T-cell (primary cell): ENCODE results near the gene GJA3. TPM values are rescaled to one million over a fixed set of nuclear protein-coding genes. Genes with fewer than 3 reads are reported as not detected.

Experiments used
- ATAC-seq, 4 experiments: fragments of 200-7000 bp in 3 of 4; fragments of 150-1000 bp in 1 of 4; cut with Tn5 transposase; replicated peaks in 1 of 4; 1 replicate in 3 of 4; 2 replicates in 1 of 4; pipeline ENCODE4 v1.10.0; 2021; ENCODE audit warnings: moderate library complexity in 3 of 4, mild to moderate bottlenecking in 2 of 4, moderate number of reproducible peaks in 1 of 4
- CTCF ChIA-PET, 2 donors: fragments of 300-600 bp; sonication (Branson Sonifier 250); formaldehyde crosslinking; loops; one replicate each; lab custom pipeline; 2022; ENCODE audit warnings: antibody characterized with exemption in 2 of 2; lab: Charles Lee
- POLR2A ChIA-PET, 2 donors: fragments of 300-600 bp; sonication (Branson Sonifier 250); formaldehyde crosslinking; loops; one replicate each; lab custom pipeline; 2022; ENCODE audit warnings: antibody characterized with exemption in 2 of 2; lab: Charles Lee
- DNase-seq, 35 experiments: peaks; one replicate each; pipeline versions ENCODE4 v3.0.0 to v3.0.0-alpha.2; 2013 to 2023
- H3K27ac ChIP-seq: one replicate; pipeline ENCODE4 v1.5.1; 2013; ENCODE audit warnings: low read length
- H3K27me3 ChIP-seq, 2 experiments: replicated peaks in 1 of 2; 1 replicate in 1 of 2; 2 replicates in 1 of 2; pipeline versions ENCODE4 v1.6.1 to v1.7.0; 2013; ENCODE audit warnings: low read length in 1 of 2, mixed read lengths in 1 of 2; ENCODE audit not compliant: control insufficient read depth in 2 of 2, insufficient read depth in 2 of 2; ENCODE audit errors: extremely low read depth in 1 of 2
- H3K36me3 ChIP-seq, 2 donors: 1 replicate in 1 of 2; 2 replicates in 1 of 2; pipeline versions ENCODE4 v1.6.1 to v1.7.0; 2013; ENCODE audit warnings: low read length in 1 of 2; ENCODE audit not compliant: control insufficient read depth in 2 of 2, insufficient read depth in 1 of 2; ENCODE audit errors: extremely low read depth in 1 of 2
- H3K4me1 ChIP-seq, 2 experiments: 1 replicate in 1 of 2; 2 replicates in 1 of 2; pipeline versions ENCODE4 v1.6.1 to v1.7.0; 2013; ENCODE audit warnings: low read length in 2 of 2, mixed read lengths in 1 of 2; ENCODE audit not compliant: insufficient read depth in 2 of 2, control insufficient read depth in 1 of 2; ENCODE audit errors: extremely low read depth in 1 of 2
- H3K4me3 ChIP-seq, 2 donors: 1 replicate in 1 of 2; 2 replicates in 1 of 2; pipeline versions ENCODE4 v1.5.1 to v1.7.0; 2013; ENCODE audit warnings: mild to moderate bottlenecking in 2 of 2, low read length in 1 of 2, moderate library complexity in 1 of 2; ENCODE audit not compliant: control insufficient read depth in 1 of 2; ENCODE audit errors: extremely low read depth in 1 of 2
- H3K9me3 ChIP-seq: 2 replicates; pipeline ENCODE4 v1.7.0; 2013
- H3K27ac Mint-ChIP-seq, 2 donors: one replicate each; pipeline ENCODE4 v1.8.0; 2020 to 2021; ENCODE audit warnings: mild to moderate bottlenecking in 2 of 2, mixed read lengths in 2 of 2
- H3K27me3 Mint-ChIP-seq, 2 donors: one replicate each; pipeline ENCODE4 v1.8.0; 2021 to 2022; ENCODE audit warnings: mixed read lengths in 2 of 2
- H3K36me3 Mint-ChIP-seq: one replicate; pipeline ENCODE4 v1.8.0; 2021; ENCODE audit warnings: mixed read lengths
- H3K4me1 Mint-ChIP-seq, 3 donors: one replicate each; pipeline ENCODE4 v1.8.0; 2020 to 2022; ENCODE audit warnings: mixed read lengths in 3 of 3, mild to moderate bottlenecking in 1 of 3
- H3K4me3 Mint-ChIP-seq, 3 donors: one replicate each; pipeline ENCODE4 v1.8.0; 2020 to 2022; ENCODE audit warnings: mild to moderate bottlenecking in 3 of 3, mixed read lengths in 3 of 3, moderate library complexity in 3 of 3
- H3K9me3 Mint-ChIP-seq, 3 donors: one replicate each; pipeline ENCODE4 v1.8.0; 2020 to 2022; ENCODE audit warnings: mixed read lengths in 3 of 3
- whole genome bisulfite sequencing: methylation state at CpG from one replicate; pipeline ENCODE4 v1.1.5; 2013; ENCODE audit warnings: missing lambda C conversion rate; ENCODE audit not compliant: insufficient coverage; 5-methylcytosine and 5-hydroxymethylcytosine counted together
- total RNA-seq, 35 experiments: library from RNA in 6 of 35; stranded (reverse) in 6 of 35; fragments of 120-200 nt in 1 of 35; gene quantifications; one replicate each; pipeline versions ENCODE4 v1.2.1 to v1.2.4 and lab custom pipeline; 2013 to 2026

GJA3 gene
- total RNA-seq, 5 donors from 2014 or later (not counting 1 experiment from before 2014, with no cell fraction given): 0.10 to 0.93 (median 0.42) TPM

GRCh38 chr13:20125129-20125782 lies 35.6 kb downstream of the GJA3 start:
- no peaks in the 10 kb centered on the region for H3K9me3 Mint-ChIP-seq
- POLR2A ChIA-PET: no interaction called here
- no peak for ATAC-seq

GRCh38 chr13:20124303-20124702 lies 36.5 kb downstream of the GJA3 start:
- no peak overlapping the region for H3K27ac ChIP-seq
- no CpG with 5 or more reads among the region's 1 CpG for WGBS
- ChIA-PET CTCF (interaction anchor here in 1 of 2 donors (0.6 kb wide), 1 partner anchor 67 kb away, joined by 3 read pairs; no protein-coding TSS in a partner anchor), POLR2A (no interaction called here)
- H3K4me3 ChIP-seq: no peak overlapping the region
- H3K27me3 ChIP-seq: peaks cover 0 to 37% of the 10 kb centered on the region in 2 experiments
- ATAC-seq: no peak
- H3K36me3 Mint-ChIP-seq: no peaks in the 10 kb centered on the region
- H3K27ac Mint-ChIP-seq: peak overlapping the region in 1 of 2 donors; percentile 13
- peaks cover 4 to 25% of the 10 kb centered on the region in 2 donors for H3K27me3 Mint-ChIP-seq
- DNase-seq: no peak
- peaks cover 14 to 26% (median 21%) of the 10 kb centered on the region in 3 donors for H3K4me1 Mint-ChIP-seq
- H3K4me1 ChIP-seq: peaks cover 3 to 39% of the 10 kb centered on the region in 2 experiments
- no peaks in the 10 kb centered on the region for H3K36me3 ChIP-seq
- H3K9me3 ChIP-seq: no peaks in the 10 kb centered on the region
- H3K4me3 Mint-ChIP-seq: no peak overlapping the region
- H3K9me3 Mint-ChIP-seq: no peaks in the 10 kb centered on the region

More at GRCh38 chr13:20125129-20125782, 35.6 kb downstream of the GJA3 start:
- no peak for DNase-seq
- Histone ChIP-seq H3K27ac (no peak overlapping the region), H3K4me1 (peaks cover 1 to 29% of the 10 kb centered on the region in 2 experiments), H3K9me3 (no peaks in the 10 kb centered on the region), H3K36me3 (no peaks in the 10 kb centered on the region), H3K4me3 (no peak overlapping the region), H3K27me3 (peaks cover 7 to 43% of the 10 kb centered on the region in 2 experiments)
- peaks cover 4 to 25% of the 10 kb centered on the region in 2 donors for H3K27me3 Mint-ChIP-seq
- no peak overlapping the region for H3K27ac Mint-ChIP-seq
- 67% methylated on average over 1 of the region's 4 CpGs for WGBS
- CTCF ChIA-PET: interaction anchor here (0.5 to 0.6 kb wide), 2 partner anchors 37 to 1066 kb away, joined by 6 to 7 read pairs; no protein-coding TSS in a partner anchor
- H3K36me3 Mint-ChIP-seq: no peaks in the 10 kb centered on the region
- H3K4me1 Mint-ChIP-seq: peaks cover 4 to 17% (median 12%) of the 10 kb centered on the region in 3 donors
- no peak overlapping the region for H3K4me3 Mint-ChIP-seq

DNA sequence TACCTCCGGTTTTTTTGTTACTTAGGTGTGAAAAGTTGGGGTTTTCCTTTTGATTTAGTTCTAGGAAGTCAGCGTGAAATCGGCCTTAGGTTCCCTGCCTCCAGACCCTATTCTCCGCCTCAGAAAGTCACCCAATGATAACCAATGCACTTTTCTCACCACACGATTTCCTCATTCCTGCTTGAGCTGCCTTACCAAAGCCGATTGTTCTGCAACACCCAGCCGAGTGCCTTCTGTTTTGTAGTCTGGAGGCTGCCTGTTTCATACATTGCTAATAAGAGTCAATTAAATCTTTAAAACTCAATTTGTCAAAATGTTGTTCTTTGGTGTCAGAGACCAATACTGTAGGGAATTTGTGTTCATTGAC lies 39.7 kb downstream of the GJA3 start:
- Mint-ChIP-seq H3K4me1 (peaks cover 18 to 23% (median 22%) of the 10 kb centered on the region in 3 donors), H3K9me3 (no peaks in the 10 kb centered on the region), H3K27me3 (peaks cover 4 to 18% of the 10 kb centered on the region in 2 donors), H3K36me3 (no peaks in the 10 kb centered on the region), H3K27ac (peak overlapping the region; percentile 81 to 91), H3K4me3 (peak overlapping the region; percentile 82 to 91 (median 87))
- Histone ChIP-seq H3K36me3 (no peaks in the 10 kb centered on the region), H3K9me3 (no peaks in the 10 kb centered on the region), H3K4me1 (peaks cover 3 to 30% of the 10 kb centered on the region in 2 experiments), H3K4me3 (peak overlapping the region; percentile 18 to 73), H3K27ac (peak overlapping the region; percentile 78), H3K27me3 (peaks cover 0 to 6% of the 10 kb centered on the region in 2 experiments)
- DNase-seq (peak in 1 of 35 experiments; percentile 11), ATAC-seq (no peak)
- ChIA-PET POLR2A (interaction anchor here in 1 of 2 donors (0.5 kb wide), 1 partner anchor 13 kb away, joined by 8 read pairs; no protein-coding TSS in a partner anchor), CTCF (interaction anchor here in 1 of 2 donors (1.0 kb wide), 1 partner anchor 257 kb away, joined by 3 read pairs; no protein-coding TSS in a partner anchor)
- WGBS: no CpG with 5 or more reads among the region's 7 CpGs

DNA sequence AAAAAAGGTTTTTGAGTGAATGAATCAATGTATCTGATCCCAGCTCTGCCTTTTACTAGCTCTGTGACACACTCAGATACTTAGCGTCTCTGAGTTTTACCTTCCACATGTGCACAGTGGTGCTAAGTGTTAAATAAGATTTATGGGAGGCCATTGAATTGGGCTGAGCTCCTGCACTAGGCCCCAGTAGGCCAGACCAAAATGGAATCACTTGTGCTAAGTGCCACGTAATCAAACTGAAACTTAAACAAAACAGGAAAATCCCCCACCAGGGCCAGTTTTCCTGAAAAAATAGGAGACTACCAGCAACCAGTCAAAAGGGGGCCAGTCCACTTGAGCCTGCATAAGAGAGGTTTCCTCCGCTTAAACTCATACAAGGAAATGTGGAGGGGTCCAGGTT lies 40.9 kb downstream of the GJA3 start:
- Mint-ChIP-seq H3K9me3 (no peaks in the 10 kb centered on the region), H3K4me1 (peaks cover 18 to 23% (median 22%) of the 10 kb centered on the region in 3 donors), H3K27me3 (peaks cover 4 to 13% of the 10 kb centered on the region in 2 donors), H3K27ac (peak overlapping the region; percentile 81 to 91), H3K4me3 (peak overlapping the region; percentile 82 to 91 (median 87)), H3K36me3 (no peaks in the 10 kb centered on the region)
- H3K4me3 ChIP-seq: peak overlapping the region in 1 of 2 donors; percentile 73
- peaks cover 0 to 6% of the 10 kb centered on the region in 2 experiments for H3K27me3 ChIP-seq
- H3K36me3 ChIP-seq: no peaks in the 10 kb centered on the region
- peak in 1 of 35 experiments; percentile 9 for DNase-seq
- CTCF ChIA-PET: interaction anchor here in 1 of 2 donors (1.0 kb wide), 1 partner anchor 256 kb away, joined by 3 read pairs; no protein-coding TSS in a partner anchor
- POLR2A ChIA-PET: no interaction called here
- no peaks in the 10 kb centered on the region for H3K9me3 ChIP-seq
- peak overlapping the region; percentile 78 for H3K27ac ChIP-seq
- no peak for ATAC-seq
- H3K4me1 ChIP-seq: peaks cover 3 to 30% of the 10 kb centered on the region in 2 experiments
- 84% methylated on average over 2 of the region's 3 CpGs for WGBS

GRCh38 chr13:20118268-20119140 lies 42.3 kb downstream of the GJA3 start:
- Histone ChIP-seq H3K27me3 (peaks cover 0 to 6% of the 10 kb centered on the region in 2 experiments), H3K9me3 (no peaks in the 10 kb centered on the region), H3K4me1 (peaks cover 3 to 30% of the 10 kb centered on the region in 2 experiments), H3K27ac (peak overlapping the region; percentile 78), H3K4me3 (peak overlapping the region; percentile 73 to 86), H3K36me3 (no peaks in the 10 kb centered on the region)
- Mint-ChIP-seq H3K27ac (peak overlapping the region; percentile 85 to 91), H3K36me3 (no peaks in the 10 kb centered on the region), H3K4me1 (peaks cover 18 to 23% (median 22%) of the 10 kb centered on the region in 3 donors), H3K27me3 (peaks cover 0 to 7% of the 10 kb centered on the region in 2 donors), H3K9me3 (no peaks in the 10 kb centered on the region), H3K4me3 (peak overlapping the region; percentile 82 to 91 (median 87))
- ChIA-PET CTCF (interaction anchor here (0.6 to 1.1 kb wide), 4 partner anchors 9 to 481 kb away, joined by 3 to 5 read pairs (median 3); no protein-coding TSS in a partner anchor), POLR2A (interaction anchor here in 1 of 2 donors (0.7 kb wide), 1 partner anchor 40 kb away, joined by 10 read pairs; no protein-coding TSS in a partner anchor)
- peak; percentile 41 to 53 (median 47) for ATAC-seq
- 19% methylated on average over 32 of the region's 55 CpGs for WGBS
- peak in 21 of 35 experiments; percentile 9 to 60 (median 30) for DNase-seq
